ENCODE results near the gene CDH5. TPM values are rescaled to one million over a fixed set of nuclear protein-coding genes. Genes with fewer than 3 reads are reported as not detected.

CDH5 gene
- total RNA-seq, 1 experiment from 2014 or later: not detected

GRCh38 chr16:66390346-66391108 is 24.0 kb downstream of the CDH5 start:
- DNase-seq (ENCODE audit: low read depth): no peak

- no peak for DNase-seq (ENCODE audit: low read depth)
Observed at GRCh38 chr16:66391726-66392670, 25.5 kb downstream of the CDH5 start.

- no peak for DNase-seq (ENCODE audit: low read depth)
Observed at GRCh38 chr16:66395806-66396555, 29.5 kb downstream of the CDH5 start.

DNA sequence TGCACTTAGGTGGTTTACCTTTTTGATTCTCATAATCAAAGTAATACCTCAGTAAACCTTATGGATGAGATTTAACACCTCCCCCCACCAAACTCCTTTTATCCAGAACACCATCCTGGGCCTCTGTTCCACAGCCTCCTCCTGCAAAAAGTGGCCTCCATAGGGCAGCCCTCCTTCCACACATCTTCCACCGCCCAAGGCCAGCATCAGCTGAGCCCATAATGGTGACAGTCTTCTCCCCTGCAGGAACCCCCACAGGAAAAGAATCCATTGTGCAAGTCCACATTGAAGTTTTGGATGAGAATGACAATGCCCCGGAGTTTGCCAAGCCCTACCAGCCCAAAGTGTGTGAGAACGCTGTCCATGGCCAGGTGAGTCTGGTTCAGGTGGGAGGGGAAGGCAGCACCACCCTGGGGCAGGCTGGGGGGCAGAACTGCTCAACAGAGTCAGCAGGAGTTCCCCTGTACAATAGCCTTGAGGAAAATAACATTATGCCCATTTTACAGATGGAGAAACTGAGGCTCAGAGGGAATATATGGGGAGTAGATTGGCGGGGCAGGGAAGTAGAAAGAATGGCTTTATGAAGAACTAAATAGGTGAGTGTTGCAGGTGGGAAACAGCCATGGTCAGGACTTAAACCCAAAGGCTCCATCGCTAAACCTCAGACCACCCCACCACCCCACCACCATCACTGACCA is 31.4 kb downstream of the CDH5 start:
- no peak for DNase-seq (ENCODE audit: low read depth)

GRCh38 chr16:66399031-66399430 is 32.5 kb downstream of the CDH5 start:
- no peak for DNase-seq (ENCODE audit: low read depth)

GRCh38 chr16:66399930-66400329 is 33.4 kb downstream of the CDH5 start:
- DNase-seq (ENCODE audit: low read depth): no peak

GRCh38 chr16:66400503-66401380 is 34.3 kb downstream of the CDH5 start:
- no peak for DNase-seq (ENCODE audit: low read depth)

- DNase-seq (ENCODE audit: low read depth): no peak
Observed at GRCh38 chr16:66401610-66402009, 35.1 kb downstream of the CDH5 start.

GRCh38 chr16:66402166-66402565 is 35.7 kb downstream of the CDH5 start:
- DNase-seq (ENCODE audit: low read depth): no peak

- DNase-seq (ENCODE audit: low read depth): no peak
Observed at GRCh38 chr16:66402591-66403230, 36.2 kb downstream of the CDH5 start.

- no peak for DNase-seq (ENCODE audit: low read depth)
Observed at GRCh38 chr16:66403531-66404145, 37.1 kb downstream of the CDH5 start.

GRCh38 chr16:66405057-66405783 is 38.7 kb downstream of the CDH5 start:
- DNase-seq (ENCODE audit: low read depth): no peak

DNA sequence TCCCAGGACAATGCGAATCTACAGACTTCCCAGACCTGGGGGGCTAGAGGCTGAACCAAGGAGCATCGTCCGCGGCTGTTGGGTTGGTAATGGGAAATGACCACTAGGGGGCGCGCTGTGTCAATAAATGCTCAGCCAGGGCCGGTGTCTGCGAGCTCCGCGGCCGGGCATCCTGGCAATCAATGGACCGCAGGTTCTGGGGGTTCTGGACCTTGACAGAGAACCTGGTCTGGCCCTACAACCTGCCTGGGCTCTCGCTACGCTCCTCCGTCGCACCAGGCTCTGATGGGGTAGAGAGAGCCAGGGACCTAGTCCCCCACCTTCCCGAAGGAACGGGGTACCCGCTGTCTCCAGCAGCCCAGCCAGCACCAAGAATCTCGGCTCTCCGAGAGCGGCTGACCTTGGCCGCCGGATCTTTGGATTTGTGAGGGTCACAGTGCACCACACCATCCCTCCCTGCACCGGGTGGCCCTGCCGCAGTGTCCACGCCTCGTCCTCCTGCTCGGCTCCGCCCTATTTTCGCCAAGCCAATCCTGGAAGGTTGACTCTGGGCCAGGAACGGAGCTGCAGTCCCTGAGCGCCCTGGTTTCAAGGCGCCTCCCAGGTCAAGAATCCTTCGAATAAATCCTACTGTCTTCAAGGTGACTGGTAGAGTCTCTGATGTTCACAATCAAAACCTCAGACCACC is 40.2 kb downstream of the CDH5 start:
- DNase-seq (ENCODE audit: low read depth): peak; percentile 84

GRCh38 chr16:66408163-66409048 is 41.9 kb downstream of the CDH5 start:
- peak; percentile 85 for DNase-seq (ENCODE audit: low read depth)

DNA sequence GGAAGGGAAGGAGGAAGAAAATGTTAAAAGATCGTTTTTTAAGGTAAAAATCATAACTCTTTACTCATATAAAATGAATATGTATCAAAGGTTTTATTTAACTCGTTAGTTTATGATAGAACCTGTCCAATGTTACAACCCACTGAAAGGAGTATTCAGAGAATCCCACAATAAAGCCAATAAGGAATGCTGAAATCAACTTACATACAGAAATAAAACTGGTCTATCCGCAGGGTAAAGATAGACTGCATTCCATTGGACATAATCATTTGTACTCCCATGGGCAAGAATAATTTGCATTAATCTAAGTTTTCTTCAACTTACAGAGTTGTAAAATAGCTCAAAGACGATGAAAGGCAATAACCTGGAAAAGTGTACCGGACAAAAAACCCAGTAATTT is 42.7 kb downstream of the CDH5 start:
- DNase-seq (ENCODE audit: low read depth): peak; percentile 70

GRCh38 chr16:66412182-66412581 is 45.7 kb downstream of the CDH5 start:
- DNase-seq (ENCODE audit: low read depth): no peak

DNA sequence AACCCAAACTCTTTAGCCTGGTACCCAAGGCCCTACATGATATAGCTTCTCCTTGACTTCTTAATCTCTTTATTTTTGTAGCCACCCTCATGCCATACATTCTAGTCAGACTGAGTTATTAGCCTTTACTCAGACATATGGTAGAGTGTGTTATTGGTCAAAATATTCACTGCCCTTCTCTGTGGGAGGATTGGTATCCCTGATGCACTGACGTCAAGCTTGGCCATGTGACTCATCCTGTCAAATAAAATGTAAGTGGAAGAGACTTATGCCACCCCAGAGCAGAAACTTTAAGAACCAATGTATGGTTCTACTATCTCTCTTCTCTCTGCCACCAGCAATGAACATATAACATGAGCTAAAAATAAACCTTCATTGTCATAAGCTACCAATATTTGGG is 48.4 kb downstream of the CDH5 start:
- DNase-seq (ENCODE audit: low read depth): peak; percentile 36
